Measurements from ENCODE around the gene CLEC19A. TPM values are rescaled to one million over a fixed set of nuclear protein-coding genes. Genes with fewer than 3 reads are reported as not detected.

The CLEC19A gene
- total RNA-seq, 1 experiment from 2014 or later: not detected

DNA sequence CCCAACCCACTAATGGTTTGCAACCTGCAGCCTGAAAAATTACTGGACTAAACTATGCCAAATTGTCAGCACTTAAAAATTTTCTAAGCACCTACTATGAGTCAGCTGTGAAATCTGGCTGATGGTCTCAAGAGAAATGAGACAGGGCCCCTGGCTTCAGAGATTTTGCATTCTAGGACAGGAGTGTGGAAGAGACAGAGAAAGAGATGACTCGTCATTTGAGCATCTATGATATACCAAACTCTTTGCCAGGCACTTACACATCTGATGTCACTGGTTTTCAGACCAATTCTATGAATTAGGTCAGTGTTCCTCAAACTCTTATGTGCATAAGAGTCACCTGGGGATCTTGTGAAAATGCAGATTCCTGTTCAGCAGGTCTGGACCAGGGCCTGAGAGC, 44.4 kb downstream of the CLEC19A start:
- POLR2A ChIA-PET (ENCODE audit: low non-redundant PET): no interaction called here
- CTCF ChIA-PET: no interaction called here
- no TSS peak for BruUV-seq (replicated peaks)

GRCh38 chr16:19330841-19331397, 45.4 kb downstream of the CLEC19A start:
- no TSS peak for BruUV-seq (replicated peaks)
- no peaks in the 10 kb centered on the region for H3K4me1 ChIP-seq (ENCODE audit: insufficient read depth, low read length, poor library complexity, severe bottlenecking)
- ChIA-PET POLR2A (ENCODE audit: low non-redundant PET) (no interaction called here), CTCF (no interaction called here)
- TF ChIP-seq, protein P1, sequence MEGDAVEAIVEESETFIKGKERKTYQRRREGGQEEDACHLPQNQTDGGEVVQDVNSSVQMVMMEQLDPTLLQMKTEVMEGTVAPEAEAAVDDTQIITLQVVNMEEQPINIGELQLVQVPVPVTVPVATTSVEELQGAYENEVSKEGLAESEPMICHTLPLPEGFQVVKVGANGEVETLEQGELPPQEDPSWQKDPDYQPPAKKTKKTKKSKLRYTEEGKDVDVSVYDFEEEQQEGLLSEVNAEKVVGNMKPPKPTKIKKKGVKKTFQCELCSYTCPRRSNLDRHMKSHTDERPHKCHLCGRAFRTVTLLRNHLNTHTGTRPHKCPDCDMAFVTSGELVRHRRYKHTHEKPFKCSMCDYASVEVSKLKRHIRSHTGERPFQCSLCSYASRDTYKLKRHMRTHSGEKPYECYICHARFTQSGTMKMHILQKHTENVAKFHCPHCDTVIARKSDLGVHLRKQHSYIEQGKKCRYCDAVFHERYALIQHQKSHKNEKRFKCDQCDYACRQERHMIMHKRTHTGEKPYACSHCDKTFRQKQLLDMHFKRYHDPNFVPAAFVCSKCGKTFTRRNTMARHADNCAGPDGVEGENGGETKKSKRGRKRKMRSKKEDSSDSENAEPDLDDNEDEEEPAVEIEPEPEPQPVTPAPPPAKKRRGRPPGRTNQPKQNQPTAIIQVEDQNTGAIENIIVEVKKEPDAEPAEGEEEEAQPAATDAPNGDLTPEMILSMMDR (conservative IDR thresholded peaks at IDR 0.05; ENCODE audit: low read depth, low read length): no peak
- TF ChIP-seq EZH2 (IDR thresholded peaks at IDR 0.05; ENCODE audit: borderline replicate concordance, low read depth, low read length, poor library complexity, severe bottlenecking): no peak
- H3K9me3 ChIP-seq (ENCODE audit: low read depth, low read length, poor library complexity, severe bottlenecking): no peaks in the 10 kb centered on the region
- intact Hi-C loops (cut with micrococcal nuclease; ENCODE audit: unreplicated experiment): no loop called here
- no peaks in the 10 kb centered on the region for H3K27me3 ChIP-seq (replicated peaks; ENCODE audit: insufficient read depth, low read depth, low read length, poor library complexity)
- no peak for DNase-seq (ENCODE audit: low spot score)
- no peaks in the 10 kb centered on the region for H3K36me3 ChIP-seq (ENCODE audit: insufficient read depth, low read length, poor library complexity, severe bottlenecking)
- no peak overlapping the region for H3K4me3 ChIP-seq (ENCODE audit: low read depth, low read length, poor library complexity, severe bottlenecking)
- no peak overlapping the region for H3K27ac ChIP-seq (ENCODE audit: low read depth, low read length, poor library complexity, severe bottlenecking)

More for the DNA sequence above, 44.4 kb downstream of the CLEC19A start:
- no peak for TF ChIP-seq EZH2 (IDR thresholded peaks at IDR 0.05; ENCODE audit: borderline replicate concordance, low read depth, low read length, poor library complexity, severe bottlenecking)
- TF ChIP-seq, protein P1 (conservative IDR thresholded peaks at IDR 0.05; ENCODE audit: low read depth, low read length): no peak
- Histone ChIP-seq H3K4me1 (ENCODE audit: insufficient read depth, low read length, poor library complexity, severe bottlenecking) (no peaks in the 10 kb centered on the region), H3K27ac (ENCODE audit: low read depth, low read length, poor library complexity, severe bottlenecking) (no peak overlapping the region), H3K9me3 (ENCODE audit: low read depth, low read length, poor library complexity, severe bottlenecking) (no peaks in the 10 kb centered on the region), H3K36me3 (ENCODE audit: insufficient read depth, low read length, poor library complexity, severe bottlenecking) (no peaks in the 10 kb centered on the region), H3K4me3 (ENCODE audit: low read depth, low read length, poor library complexity, severe bottlenecking) (no peak overlapping the region), H3K27me3 (replicated peaks; ENCODE audit: insufficient read depth, low read depth, low read length, poor library complexity) (no peaks in the 10 kb centered on the region)
- DNase-seq (ENCODE audit: low spot score): no peak
- intact Hi-C loops (cut with micrococcal nuclease; ENCODE audit: unreplicated experiment): no loop called here

- no peaks in the 10 kb centered on the region for H3K9me3 ChIP-seq (ENCODE audit: low read depth, low read length, poor library complexity, severe bottlenecking)
- intact Hi-C loops (cut with micrococcal nuclease; ENCODE audit: unreplicated experiment): no loop called here
- no peak overlapping the region for H3K4me3 ChIP-seq (ENCODE audit: low read depth, low read length, poor library complexity, severe bottlenecking)
- H3K36me3 ChIP-seq (ENCODE audit: insufficient read depth, low read length, poor library complexity, severe bottlenecking): no peaks in the 10 kb centered on the region
- no peaks in the 10 kb centered on the region for H3K4me1 ChIP-seq (ENCODE audit: insufficient read depth, low read length, poor library complexity, severe bottlenecking)
- ChIA-PET CTCF (no interaction called here), POLR2A (ENCODE audit: low non-redundant PET) (no interaction called here)
- no peak for TF ChIP-seq EZH2 (IDR thresholded peaks at IDR 0.05; ENCODE audit: borderline replicate concordance, low read depth, low read length, poor library complexity, severe bottlenecking)
- TF ChIP-seq, protein P1 (conservative IDR thresholded peaks at IDR 0.05; ENCODE audit: low read depth, low read length): no peak
- no peak for DNase-seq (ENCODE audit: low spot score)
- H3K27ac ChIP-seq (ENCODE audit: low read depth, low read length, poor library complexity, severe bottlenecking): no peak overlapping the region
- BruUV-seq (replicated peaks): no TSS peak
- no peaks in the 10 kb centered on the region for H3K27me3 ChIP-seq (replicated peaks; ENCODE audit: insufficient read depth, low read depth, low read length, poor library complexity)
These were observed 46.3 kb downstream of the CLEC19A start for GRCh38 chr16:19331794-19332193.
